Measurements from ENCODE around the gene SRGAP1. TPM values are rescaled to one million over a fixed set of nuclear protein-coding genes. Genes with fewer than 3 reads are reported as not detected.

The SRGAP1 gene
- total and polyA plus RNA-seq, 9 donors = 2.8 to 17.9 (median 8.6) TPM

DNA sequence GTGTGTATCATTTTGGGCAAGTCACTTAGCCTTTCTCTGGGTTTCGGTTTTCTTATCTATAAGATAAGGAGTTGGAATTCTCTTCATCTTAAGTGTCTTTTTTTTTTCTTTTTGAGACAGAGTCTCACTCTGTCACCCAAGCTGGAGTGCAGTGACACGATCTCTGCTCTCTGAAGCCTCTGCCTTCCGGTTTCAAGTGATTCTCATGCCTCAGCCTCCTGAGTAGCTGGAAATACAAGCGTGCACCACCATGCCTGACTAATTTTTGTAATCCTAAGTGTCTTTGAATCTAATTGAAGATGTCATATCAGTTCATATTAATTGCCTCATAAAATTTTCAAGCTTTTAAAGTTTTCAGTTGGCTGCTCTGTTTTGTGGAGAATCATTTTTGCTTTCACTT lies 4.0 kb downstream of the SRGAP1 start:
- Histone ChIP-seq H3K9me3 (no peaks in the 10 kb centered on the region), H3K36me3 (no peaks in the 10 kb centered on the region), H3K4me3 (no peak overlapping the region), H3K27me3 (no peaks in the 10 kb centered on the region), H3K27ac (no peak overlapping the region), H3K4me1 (ENCODE audit: insufficient read depth) (peaks cover 8% of the 10 kb centered on the region)
- DNase-seq = no peak
- WGBS, 3 donors = 76 to 81% (median 80%) methylated on average over 4 of the region's 4 CpGs
- no peak for TF ChIP-seq EP300 (IDR thresholded peaks at IDR 0.05)
- TF ChIP-seq, protein P1, sequence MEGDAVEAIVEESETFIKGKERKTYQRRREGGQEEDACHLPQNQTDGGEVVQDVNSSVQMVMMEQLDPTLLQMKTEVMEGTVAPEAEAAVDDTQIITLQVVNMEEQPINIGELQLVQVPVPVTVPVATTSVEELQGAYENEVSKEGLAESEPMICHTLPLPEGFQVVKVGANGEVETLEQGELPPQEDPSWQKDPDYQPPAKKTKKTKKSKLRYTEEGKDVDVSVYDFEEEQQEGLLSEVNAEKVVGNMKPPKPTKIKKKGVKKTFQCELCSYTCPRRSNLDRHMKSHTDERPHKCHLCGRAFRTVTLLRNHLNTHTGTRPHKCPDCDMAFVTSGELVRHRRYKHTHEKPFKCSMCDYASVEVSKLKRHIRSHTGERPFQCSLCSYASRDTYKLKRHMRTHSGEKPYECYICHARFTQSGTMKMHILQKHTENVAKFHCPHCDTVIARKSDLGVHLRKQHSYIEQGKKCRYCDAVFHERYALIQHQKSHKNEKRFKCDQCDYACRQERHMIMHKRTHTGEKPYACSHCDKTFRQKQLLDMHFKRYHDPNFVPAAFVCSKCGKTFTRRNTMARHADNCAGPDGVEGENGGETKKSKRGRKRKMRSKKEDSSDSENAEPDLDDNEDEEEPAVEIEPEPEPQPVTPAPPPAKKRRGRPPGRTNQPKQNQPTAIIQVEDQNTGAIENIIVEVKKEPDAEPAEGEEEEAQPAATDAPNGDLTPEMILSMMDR (IDR thresholded peaks at IDR 0.05) = no peak
- TF ChIP-seq POLR2A (IDR thresholded peaks at IDR 0.05) = no peak
- intact Hi-C loops (cut with DNase I) = loop anchor here in 3 of 4 donors (2.0 to 10.0 kb wide), 4 partner anchors 86 to 376 kb away; partner anchors contain the start of gene KICS2 (in 1 of the 3)

DNA sequence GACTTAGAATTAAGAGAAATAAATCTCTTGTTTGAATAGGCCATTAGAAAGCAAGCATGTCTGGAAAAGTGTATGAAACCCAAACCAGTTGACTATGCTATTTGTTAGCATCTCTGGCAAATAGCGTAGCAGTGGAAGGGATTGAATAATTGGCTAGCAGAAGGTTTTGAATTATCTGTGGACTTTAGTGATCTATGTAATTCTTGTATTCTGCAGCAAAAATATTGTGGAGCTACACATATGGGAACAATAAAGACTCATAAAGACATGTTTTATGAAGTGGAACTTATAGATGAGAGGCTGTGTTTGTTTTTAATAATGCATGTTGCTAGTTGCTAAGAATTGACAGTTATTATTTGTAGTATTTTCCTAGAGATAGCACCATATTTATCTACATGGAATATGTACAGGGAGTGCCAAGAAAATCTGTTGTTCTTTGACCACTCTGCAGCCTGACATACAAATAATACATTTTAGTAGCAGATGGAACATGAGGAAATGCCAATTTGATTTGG lies 4.7 kb downstream of the SRGAP1 start:
- H3K4me1 ChIP-seq (ENCODE audit: insufficient read depth) = peaks cover 8% of the 10 kb centered on the region
- no peaks in the 10 kb centered on the region for H3K9me3 ChIP-seq
- H3K4me3 ChIP-seq = no peak overlapping the region
- 85 to 89% (median 86%) methylated on average over 1 of the region's 1 CpG for WGBS, 3 donors
- intact Hi-C loops (cut with DNase I) = loop anchor here in 3 of 4 donors (2.0 to 10.0 kb wide), 4 partner anchors 86 to 376 kb away; partner anchors contain the start of gene KICS2 (in 1 of the 3)
- no peak for DNase-seq
- H3K27ac ChIP-seq = no peak overlapping the region
- TF ChIP-seq, protein P1 (IDR thresholded peaks at IDR 0.05) = no peak
- TF ChIP-seq EP300 (IDR thresholded peaks at IDR 0.05) (no peak), POLR2A (IDR thresholded peaks at IDR 0.05) (no peak)
- no peaks in the 10 kb centered on the region for H3K36me3 ChIP-seq
- no peaks in the 10 kb centered on the region for H3K27me3 ChIP-seq

DNA sequence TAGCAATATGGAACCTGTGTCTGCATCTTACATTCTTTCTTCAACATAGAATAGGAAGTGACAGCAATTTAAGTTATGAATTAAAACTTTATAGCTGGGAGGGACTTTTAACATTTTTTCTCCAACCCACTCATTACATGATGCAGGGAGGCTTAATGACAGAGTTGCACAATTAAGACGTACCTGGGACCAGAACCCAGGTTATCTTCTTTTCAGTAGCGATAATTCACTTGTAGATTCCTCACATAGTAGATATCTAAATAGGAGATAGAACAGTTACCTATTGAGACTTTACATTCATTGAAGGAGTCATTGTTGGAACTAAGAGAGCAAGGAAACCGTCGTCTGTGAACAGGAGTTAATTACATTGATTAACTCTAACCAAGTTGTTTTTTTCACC lies 5.1 kb downstream of the SRGAP1 start:
- Histone ChIP-seq H3K27me3 (no peaks in the 10 kb centered on the region), H3K27ac (no peak overlapping the region), H3K9me3 (no peaks in the 10 kb centered on the region), H3K4me3 (no peak overlapping the region), H3K36me3 (no peaks in the 10 kb centered on the region), H3K4me1 (ENCODE audit: insufficient read depth) (peaks cover 8% of the 10 kb centered on the region)
- 88 to 90% (median 89%) methylated on average over 4 of the region's 4 CpGs for WGBS, 3 donors
- TF ChIP-seq POLR2A (IDR thresholded peaks at IDR 0.05) = no peak
- TF ChIP-seq, protein P1 (IDR thresholded peaks at IDR 0.05) = no peak
- no peak for TF ChIP-seq EP300 (IDR thresholded peaks at IDR 0.05)
- intact Hi-C loops (cut with DNase I) = loop anchor here in 3 of 4 donors (2.0 to 10.0 kb wide), 4 partner anchors 85 to 375 kb away; partner anchors contain the start of gene KICS2 (in 1 of the 3)
- DNase-seq = no peak

DNA sequence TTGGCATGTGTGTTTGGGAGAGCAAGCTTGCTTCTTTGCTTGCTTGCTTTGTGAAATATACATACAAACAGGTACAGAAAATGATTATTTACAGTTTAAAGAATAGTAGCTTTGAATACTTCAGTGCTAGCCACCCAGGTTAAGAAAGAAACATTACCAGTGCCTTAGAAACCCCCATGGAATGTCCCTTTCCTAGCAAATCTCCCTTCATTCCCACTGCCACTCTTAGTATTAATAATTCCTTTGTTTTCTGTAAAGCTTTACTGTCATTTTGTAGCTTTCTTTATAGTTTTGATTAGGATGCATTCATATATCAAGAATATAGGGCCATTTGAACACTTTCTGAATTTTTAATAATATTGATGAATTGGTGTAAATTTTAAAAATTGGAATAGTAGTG lies 9.5 kb downstream of the SRGAP1 start:
- H3K27ac ChIP-seq = no peak overlapping the region
- intact Hi-C loops (cut with DNase I) = no loop called here
- TF ChIP-seq, protein P1 (IDR thresholded peaks at IDR 0.05) = no peak
- TF ChIP-seq EP300 (IDR thresholded peaks at IDR 0.05) (no peak), POLR2A (IDR thresholded peaks at IDR 0.05) (no peak)
- no peaks in the 10 kb centered on the region for H3K9me3 ChIP-seq
- no peak overlapping the region for H3K4me3 ChIP-seq
- peaks cover 2% of the 10 kb centered on the region for H3K4me1 ChIP-seq (ENCODE audit: insufficient read depth)
- H3K36me3 ChIP-seq = no peaks in the 10 kb centered on the region
- no peaks in the 10 kb centered on the region for H3K27me3 ChIP-seq
- DNase-seq = no peak
